Measurements from ENCODE around the gene ECSIT.
"Not testable (repeated sequence)": the region's sequence is repeated elsewhere in the genome, so short reads cannot be mapped to it uniquely, and the experiment has no call there.

The ECSIT gene, protein sequence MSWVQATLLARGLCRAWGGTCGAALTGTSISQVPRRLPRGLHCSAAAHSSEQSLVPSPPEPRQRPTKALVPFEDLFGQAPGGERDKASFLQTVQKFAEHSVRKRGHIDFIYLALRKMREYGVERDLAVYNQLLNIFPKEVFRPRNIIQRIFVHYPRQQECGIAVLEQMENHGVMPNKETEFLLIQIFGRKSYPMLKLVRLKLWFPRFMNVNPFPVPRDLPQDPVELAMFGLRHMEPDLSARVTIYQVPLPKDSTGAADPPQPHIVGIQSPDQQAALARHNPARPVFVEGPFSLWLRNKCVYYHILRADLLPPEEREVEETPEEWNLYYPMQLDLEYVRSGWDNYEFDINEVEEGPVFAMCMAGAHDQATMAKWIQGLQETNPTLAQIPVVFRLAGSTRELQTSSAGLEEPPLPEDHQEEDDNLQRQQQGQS

DNA sequence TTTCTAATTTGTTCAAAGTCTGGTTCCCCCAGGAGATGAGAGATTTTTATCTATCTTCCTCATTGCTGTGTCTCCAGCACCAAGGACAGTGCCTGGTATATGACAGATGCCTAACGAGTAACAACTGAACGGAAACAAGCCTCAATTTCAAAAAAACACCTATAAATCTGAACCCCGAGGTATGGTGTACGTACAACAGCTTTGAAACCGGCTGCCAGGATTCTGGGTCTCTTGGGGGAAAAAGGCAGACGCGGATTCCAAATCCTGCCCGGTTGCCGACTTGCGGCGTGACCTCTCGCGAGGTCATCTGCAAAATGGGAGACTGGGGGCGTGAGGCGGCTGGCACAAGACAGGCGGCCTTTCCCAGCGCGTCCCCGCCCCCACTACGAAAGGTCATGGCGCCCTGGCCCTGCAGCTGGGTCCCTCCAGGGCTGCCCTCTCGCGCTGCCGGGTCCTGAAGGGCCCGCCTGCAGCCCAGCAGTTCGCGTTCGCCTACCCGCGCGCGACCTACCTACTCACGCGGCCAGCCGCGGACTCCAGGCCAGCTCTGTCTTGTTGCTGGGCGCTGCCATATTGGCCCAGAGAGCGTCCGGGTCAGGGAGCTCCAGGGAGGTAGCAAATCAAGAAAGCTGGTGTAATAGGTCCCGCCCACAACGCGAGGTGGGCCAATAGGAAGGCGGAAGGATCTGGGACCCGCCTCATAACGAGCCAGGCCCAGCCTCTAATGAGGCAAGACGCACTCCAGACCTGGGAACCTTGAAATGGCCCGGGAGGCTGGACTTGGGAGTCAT is at the start of gene ECSIT:
Gene ECSIT (minus strand): TSS at position 584 of the 791 bp plus-strand sequence. CDS start 9,964 bp downstream, outside the sequence.
- DNase-seq (ENCODE audit: low read depth): peak; percentile 99

DNA sequence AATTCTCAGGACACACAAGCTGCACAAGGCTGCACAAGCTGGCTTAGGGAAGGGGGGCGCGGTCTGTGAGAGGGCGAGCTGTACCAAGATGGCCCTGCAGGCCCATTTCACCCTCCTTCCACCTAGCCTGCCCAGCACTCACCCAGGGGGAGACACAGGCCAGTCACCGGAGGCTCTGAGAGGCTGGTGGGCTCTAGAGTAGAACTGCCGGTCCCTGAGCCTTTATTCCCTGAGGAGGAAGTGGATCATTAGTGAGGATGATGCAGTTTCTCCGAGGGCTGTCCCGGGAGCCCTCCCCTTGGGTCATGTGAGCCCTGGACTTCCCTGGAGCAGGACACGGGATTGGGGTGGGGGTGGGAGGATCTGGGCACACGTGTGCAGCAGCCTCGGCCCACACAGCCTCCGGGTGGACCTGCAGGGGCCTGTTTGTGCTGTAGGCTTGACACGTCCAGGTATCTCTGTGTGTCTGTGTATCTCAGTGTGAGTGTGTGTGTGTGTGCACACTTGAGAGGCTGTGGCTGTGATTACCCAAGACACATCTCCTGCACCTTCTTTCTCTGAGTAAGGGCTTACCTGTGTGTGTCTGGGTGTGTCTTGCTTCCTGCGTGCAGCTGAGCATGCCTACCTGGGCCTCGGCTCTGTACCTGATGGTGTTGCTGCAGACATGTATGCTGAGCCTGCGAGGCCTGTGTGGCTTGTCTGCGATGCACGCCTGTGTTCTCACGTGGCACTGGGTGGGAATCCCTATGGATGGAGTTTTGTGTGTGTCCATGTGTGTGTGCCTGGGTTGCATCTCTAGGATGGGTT is 48.7 kb upstream of the ECSIT start, which contains the start of gene ACP5:
Gene ACP5 (minus strand): TSS at position 195 of the 807 bp plus-strand sequence. CDS start 328 bp downstream, outside the sequence.
- no peak for DNase-seq (ENCODE audit: low read depth)

DNA sequence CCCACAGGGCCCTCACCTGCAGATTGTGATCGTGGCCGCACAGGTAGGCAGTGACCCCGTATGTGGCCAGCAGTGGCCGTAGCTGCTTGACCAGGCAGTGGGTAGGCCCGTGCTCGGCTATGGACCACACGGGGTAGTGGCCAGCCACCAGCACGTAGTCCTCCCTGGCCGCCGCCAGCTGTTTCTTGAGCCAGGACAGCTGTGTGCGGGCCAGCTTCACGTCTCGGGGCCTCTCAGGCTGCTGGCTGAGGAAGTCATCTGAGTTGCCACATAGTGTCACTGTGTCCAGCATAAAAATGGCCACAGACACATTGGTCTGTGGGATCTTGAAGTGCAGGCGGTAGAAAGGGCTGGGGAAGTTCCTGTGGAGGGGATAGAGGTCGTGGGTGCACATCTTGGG is 47.3 kb upstream of the ECSIT start:
- no peak for DNase-seq (ENCODE audit: low read depth)

DNA sequence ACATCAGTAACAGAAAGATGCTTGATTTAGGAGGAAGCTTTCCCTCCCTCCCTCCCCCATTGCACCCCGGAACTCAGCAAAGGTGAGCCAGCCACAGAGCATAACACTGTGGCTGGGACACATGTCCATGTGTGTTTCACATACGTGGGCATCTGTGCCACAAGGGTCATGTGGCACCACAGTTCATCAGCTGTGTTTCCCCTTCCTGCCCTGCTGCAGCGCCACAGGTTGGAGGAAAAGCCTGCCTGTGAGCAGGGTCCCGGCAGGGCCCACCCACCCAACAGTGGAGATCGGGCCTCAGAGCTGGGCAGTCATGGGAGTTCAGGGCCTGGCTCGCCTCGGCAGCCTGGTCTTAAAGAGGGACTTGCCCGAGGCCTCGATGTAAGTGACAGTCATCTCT is 45.8 kb upstream of the ECSIT start:
- DNase-seq (ENCODE audit: low read depth): no peak

DNA sequence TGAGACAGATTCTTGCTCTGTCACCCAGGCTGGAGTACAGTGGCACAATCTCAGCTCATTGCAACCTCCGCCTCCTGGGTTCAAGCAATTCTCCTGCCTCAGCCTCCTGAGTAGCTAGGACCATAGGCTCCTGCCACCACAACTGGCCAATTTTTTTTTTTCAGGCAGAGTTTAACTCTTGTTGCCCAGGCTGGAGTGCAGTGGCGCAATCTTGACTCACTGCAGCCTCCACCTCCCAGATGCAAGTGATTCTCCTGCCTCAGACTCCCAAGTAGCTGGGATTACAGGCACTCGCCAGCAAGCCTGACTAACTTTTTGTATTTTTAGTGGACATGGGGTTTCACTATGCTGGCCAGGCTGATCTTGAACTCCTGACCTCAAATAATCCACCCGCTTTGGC is 44.8 kb upstream of the ECSIT start:
- not testable (repeated sequence) for DNase-seq (ENCODE audit: low read depth)

DNA sequence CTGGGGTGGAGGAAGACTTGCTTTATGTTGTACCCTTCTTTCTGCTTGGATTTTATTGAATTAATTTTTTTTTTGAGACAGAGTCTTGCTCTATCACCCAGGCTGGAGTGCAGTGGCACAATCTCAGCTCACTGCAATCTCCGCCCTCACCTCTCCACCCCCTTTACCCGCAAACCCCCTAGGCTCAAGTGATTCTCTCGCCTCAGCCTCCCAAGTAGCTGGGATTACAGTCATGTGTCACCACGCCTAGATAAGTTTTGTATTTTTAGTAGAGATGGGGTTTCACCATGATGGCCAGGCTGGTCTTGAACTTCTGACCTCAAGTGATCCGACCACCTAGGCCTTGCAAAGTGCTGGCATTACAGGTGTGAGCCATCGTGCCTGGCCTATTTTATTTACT is 44.4 kb upstream of the ECSIT start:
- not testable (repeated sequence) for DNase-seq (ENCODE audit: low read depth)

DNA sequence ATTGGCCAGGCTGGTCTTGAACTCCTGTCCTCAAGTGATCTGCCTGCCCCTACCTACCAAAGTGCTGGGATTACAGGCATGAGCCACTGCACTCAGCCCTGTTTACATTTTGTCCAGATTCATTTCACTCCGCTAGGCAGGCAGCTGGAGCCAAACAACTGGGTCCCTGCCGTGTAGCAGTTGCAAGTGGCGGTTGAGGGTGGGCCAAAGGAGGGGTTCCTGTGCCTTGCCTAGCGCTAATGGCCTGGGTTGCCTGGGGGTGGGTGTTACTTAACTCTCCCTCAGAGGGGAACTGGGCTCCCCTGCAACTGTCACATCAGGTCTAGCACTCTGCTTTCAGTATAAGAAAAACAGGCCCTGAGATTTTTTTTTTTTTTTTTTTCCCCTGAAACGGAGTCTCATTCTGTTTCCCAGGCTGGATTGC is 41.1 kb upstream of the ECSIT start:
- DNase-seq (ENCODE audit: low read depth): no peak

DNA sequence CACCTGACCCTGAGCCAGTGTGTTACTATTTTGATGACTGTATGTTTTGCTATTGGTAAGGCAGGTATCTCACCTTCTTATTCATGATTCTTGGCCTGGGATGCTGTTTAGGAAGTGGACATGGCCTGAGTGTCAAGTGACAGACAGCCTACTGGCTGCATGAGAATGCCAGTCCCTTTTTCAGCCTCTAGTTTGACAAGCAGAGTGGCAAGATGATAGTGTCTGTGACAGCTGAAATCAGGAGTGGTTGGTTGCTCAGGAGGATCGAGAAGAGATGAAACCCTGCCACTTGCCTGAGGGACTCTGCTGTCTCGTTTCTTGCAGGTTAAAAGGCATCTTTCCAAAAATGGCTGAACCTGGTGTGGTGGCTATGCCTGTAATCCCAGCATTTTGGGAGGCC is 37.2 kb upstream of the ECSIT start:
- no peak for DNase-seq (ENCODE audit: low read depth)

DNA sequence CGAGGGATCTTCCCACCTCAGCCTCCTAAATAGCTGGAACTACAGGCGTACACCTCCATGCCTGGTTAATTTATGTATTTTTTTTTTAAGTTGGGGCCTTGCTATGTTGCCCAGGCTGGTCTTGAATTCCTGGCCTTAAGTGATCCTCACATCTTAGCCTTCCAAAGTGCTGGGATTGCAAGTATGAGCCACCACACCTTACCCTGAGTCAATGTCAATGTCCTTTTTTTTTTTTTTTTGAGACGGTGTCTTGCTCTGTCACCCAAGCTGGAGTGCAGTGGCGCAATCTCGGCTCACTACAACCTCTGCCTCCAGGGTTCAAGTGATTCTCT is 36.7 kb upstream of the ECSIT start:
- not testable (repeated sequence) for DNase-seq (ENCODE audit: low read depth)

DNA sequence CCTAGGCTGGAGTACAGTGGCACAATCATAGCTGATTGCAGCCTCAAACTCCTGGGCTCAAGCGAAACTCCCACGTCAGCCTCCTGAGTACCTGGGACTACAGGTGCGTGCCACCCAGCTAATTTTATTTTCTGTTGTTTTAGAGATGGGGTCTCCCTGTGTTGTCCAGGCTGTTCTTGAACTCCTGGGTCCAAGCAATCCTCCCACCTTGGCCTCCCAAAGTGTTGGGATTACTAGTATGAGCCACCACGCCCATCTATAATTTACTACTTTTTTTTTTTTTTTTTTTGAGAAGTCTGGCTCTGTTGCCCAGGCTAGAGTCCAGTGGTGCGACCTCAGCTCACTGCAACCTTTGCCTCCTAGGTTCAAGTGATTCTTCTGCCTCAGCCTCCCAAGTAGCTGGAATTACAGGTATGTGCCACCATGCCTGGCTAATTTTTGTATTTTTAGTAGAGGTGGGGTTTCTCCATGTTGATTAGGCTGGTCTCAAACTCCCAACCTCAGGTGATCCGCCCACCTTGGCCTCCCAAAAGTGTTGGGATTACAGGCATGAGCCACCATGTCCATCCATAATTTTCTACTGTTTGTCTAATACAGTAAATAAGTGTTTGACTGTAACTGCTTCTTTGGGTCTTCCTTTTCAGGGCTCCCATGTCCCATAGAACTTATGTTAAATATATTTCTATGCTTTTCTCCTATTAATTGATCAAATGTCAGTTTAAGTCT is 35.3 kb upstream of the ECSIT start:
- not testable (repeated sequence) for DNase-seq (ENCODE audit: low read depth)

DNA sequence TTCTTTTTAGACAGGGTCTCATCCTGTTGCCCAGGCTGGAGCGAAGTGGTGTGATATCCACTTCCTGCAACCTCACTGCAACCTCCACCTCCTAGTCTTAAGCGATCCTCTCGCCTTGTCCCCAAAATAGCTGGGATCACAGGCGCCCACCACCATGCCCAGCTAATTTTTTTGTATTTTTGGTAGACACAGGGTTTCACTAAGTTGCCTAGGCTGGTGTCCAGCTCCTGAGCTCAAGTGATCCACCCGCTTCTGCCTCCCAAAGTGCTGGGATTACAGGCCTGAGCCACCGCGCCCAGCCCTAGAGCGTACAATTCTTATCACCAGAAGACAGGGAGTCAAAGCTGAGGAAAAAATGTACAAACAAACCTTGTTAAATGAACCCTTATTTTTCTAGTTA is 34.6 kb upstream of the ECSIT start:
- no peak for DNase-seq (ENCODE audit: low read depth)

DNA sequence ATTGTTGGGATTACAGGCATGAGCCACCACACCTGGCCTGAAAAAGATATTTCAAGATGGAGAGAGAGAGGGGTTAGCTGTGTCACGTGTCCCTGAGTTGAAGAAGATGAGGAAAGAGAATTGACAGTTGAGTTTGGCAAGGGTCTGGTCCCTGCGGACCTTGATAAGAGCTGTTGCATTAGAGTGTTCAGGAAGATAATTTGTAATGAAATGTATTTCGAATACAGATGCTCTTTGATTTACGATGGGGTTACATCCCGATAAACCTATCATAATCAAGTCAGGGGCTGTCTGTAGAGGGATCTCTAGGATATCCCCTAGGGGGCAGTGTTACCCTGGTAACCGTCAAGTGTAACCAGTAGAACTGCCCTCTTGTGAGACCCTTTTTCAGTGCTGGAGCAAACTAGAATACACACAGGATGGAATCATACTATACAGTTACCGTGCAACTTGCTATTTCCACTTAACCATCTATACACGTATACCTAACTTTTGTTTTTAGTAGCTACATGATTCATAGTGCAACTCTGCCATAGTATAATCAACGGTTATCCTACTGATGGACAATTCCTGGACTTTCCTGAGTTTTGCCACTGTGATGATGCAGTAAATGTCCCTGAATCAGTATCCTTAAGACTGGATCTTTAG is 31.6 kb upstream of the ECSIT start:
- peak; percentile 71 for DNase-seq (ENCODE audit: low read depth)

DNA sequence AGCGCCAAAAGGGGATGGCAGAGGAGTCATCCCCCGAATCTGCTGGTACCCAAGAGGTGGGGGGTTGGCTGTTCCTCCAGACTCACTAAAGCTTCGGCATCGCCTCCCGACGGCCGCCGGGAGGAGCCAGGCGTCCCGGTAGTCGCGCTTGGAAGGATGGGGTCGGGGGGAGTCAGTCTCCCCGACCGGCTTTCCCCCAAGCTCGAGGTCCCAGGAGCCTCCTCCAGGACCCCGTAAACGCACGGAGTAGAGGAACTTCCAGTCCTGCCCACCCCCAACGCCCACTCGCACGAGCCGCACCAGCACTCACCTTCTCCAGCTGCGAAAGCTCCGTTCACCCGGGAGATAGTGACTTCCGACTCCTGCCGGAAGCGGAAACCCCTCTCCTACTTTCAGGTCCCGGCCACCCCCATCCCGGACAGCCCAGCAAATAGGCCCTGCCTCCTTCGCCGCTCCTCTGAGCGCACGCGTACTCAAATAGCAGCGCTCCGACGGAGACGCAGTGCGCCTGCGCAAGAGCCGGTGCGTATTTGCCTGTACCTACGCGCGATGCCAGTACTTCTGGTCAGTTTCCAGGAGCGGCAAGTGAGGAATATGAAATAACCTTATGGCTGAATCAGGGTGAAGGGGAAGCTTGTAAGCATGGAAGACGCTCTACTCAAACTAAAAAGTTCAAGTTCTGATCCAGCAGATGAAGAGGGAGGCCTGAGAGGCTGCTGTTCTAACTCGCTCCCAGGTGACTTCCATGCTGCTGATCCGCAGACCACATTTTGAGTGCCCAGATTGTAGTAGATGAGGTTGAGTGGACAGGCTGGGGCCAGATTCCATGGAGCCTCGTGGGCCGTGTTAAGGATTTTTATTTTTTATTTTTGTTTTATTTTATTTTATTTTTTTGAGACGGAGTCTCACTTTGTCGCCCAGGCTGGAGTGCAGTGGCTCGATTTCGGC is 30.2 kb upstream of the ECSIT start, which contains the start of gene ELOF1:
Gene ELOF1 (minus strand): TSS at position 350 of the 948 bp plus-strand sequence. CDS start 4,883 bp downstream, outside the sequence.
- DNase-seq (ENCODE audit: low read depth): peak; percentile 98

DNA sequence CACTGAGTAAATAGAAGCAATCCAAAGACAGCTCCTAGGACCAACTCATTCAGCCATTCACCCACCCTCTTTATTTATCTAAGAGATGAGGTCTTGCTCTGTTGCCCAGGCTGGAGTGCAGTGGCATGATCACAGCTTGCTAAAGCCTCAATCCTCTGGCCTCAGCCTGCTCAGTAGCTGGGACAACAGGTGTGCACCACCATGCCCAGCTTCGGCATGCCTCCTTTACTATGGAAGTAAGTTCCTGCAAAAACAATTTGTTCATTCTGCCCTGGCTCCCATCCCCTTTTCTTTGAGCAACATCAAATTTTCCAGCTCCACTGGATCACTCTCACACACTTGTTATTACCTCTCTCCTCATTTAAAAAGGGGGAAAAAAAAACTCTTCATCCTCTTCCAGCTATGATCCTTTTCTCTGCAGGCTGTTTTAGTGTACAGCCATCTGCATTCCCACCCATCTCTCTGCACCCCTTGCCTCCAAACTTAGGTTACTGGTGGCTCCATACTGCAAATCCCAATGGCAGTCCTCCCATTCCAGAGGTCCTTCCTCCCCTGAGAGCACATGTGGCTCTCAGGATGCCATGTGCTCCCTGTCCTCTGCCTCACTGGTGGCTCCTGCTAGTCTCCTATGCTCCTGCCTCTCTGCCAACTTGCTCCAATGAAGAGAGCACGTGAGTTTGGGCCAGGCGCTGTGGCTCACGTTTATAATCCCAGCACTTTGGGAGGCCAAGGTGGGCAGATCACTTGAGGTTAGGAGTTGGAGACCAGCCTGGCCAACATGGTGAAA is 27.9 kb upstream of the ECSIT start:
- DNase-seq (ENCODE audit: low read depth): no peak

DNA sequence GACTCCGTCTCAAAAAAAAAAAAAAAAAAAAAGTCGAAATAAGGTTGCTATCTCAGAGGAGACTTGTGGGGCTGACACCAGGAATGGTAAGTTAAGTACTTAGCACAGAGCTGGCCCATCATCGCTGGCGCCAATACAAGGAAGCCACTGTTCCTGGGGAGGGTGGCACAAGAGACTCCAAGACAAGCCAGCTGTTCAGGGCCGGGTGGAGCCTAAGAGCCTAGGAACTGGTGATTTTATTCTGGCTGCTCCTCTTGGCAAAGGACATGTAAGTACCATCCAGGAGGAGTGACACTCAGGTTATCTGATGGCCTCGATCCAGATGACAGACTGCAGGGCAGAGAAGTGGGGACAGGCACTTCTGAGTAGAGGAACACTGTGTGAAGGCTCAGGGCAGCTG is 26.3 kb upstream of the ECSIT start:
- no peak for DNase-seq (ENCODE audit: low read depth)

DNA sequence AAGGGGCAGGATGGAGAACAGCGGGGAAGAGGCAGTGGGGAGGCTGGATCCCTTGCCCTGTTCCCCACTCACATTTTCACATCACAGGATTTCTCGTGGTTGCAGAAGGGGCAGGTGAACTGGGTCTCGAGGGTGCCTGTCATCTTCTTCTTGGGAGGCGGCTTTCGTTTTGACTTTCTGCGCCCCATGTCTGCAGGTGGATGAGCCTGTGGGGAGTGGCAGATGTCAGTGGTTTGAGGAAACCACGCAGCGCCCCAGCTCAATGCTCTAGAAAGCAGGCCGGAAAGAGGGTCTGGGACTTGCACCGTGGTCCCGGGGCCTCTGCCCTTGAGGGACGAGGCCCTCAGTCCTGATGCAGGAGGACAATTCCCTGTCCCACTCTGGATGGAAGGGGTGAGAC is 25.2 kb upstream of the ECSIT start:
- DNase-seq (ENCODE audit: low read depth): no peak

DNA sequence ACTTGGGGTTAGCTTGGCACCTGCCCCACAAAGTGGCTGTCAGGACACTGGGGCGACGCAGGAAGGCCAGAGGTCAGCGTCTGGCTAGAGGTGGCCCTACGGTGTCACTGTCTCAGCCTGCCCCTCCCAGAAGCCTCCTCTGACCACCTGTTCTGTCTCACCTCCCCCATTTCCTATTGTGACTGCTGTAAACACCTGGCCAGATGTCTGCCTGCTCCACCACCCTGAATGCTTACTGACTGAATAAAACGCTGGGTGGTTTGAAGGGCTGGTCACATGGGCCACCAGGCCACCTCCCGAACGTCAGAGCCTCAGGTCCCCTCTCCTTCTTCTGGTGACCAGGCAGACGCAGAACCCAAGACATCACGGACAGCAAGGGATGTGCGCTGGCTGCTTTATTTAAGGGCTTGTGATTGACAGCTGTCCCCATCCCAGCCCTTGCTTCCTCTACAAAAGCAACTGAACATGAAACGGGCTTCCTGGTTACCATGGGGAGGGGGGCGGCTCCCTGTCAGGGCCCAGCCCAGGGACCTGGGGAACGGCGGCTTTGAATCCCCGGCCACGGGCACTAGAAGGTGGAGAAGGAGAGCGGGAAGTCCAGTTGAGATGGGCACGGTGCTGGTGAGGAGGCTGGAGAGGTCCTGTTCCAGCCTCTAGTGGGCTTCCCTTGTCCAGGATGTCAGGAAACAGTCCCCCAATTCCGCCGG is 23.9 kb upstream of the ECSIT start:
- no peak for DNase-seq (ENCODE audit: low read depth)

DNA sequence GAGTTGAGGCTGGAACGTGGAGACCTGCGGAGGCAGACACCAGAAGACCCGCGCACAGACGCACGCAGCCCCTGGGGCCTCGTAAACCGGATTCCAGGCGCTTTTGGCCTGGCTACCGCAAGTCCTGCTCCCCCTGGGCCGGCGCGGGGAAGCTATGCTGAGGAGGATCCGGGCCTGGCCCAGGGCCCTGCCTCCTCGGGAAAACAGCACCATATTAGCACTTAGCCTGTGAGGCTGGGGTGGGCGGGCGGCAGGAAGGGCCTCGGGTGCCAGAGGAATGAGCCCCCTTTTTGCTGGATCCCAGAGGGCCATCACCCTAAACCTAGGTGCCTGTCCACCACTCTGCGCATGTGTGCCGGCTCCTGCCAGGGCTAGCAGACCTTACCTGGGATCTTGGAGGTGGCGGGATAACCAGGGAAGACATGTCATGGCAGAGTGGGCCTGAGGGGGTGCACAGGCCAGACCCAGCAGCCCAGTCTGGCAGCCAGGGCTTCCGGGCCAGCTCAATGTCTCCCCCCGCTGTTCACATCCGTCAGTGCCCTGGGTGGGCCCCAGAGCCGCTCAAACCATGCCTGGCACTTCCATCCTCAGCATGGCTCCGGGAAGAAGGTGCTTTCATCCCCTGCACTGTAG is 22.8 kb upstream of the ECSIT start:
- DNase-seq (ENCODE audit: low read depth): no peak

All from iris pigment epithelial cell (primary cell).